CD14-positive monocyte (primary cell): ENCODE data around the gene JOSD2. TPM values are rescaled to one million over a fixed set of nuclear protein-coding genes. Genes with fewer than 3 reads are reported as not detected.

Experiments
- DNase-seq, 3 donors: peaks; one replicate each; pipeline ENCODE4 v3.0.0-alpha.2; 2011 to 2022
- H2AFZ ChIP-seq: 2 replicates; pipeline ENCODE4 v1.6.0; 2012; ENCODE audit warnings: mild to moderate bottlenecking, low read depth, low read length, inconsistent platforms; ENCODE audit not compliant: insufficient read depth, poor library complexity, severe bottlenecking
- H3K27ac ChIP-seq, 2 donors: 1 replicate in 1 of 2; 2 replicates in 1 of 2; pipeline ENCODE4 v1.5.1; 2012 to 2013; ENCODE audit warnings: low read length in 2 of 2, control low read depth in 1 of 2, inconsistent platforms in 1 of 2, low read depth in 1 of 2, mild to moderate bottlenecking in 1 of 2
- H3K27me3 ChIP-seq, 2 donors: one replicate each; pipeline versions ENCODE4 v1.6.0 to v1.6.1; 2011 to 2013; ENCODE audit warnings: low read length in 2 of 2; ENCODE audit not compliant: control insufficient read depth in 2 of 2, insufficient read depth in 2 of 2
- H3K36me3 ChIP-seq, 2 donors: replicated peaks in 1 of 2; 1 replicate in 1 of 2; 2 replicates in 1 of 2; pipeline versions ENCODE4 v1.5.1 to v1.6.1; 2012 to 2013; ENCODE audit warnings: low read length in 2 of 2, control low read depth in 1 of 2, inconsistent platforms in 1 of 2, mild to moderate bottlenecking in 1 of 2; ENCODE audit not compliant: insufficient read depth in 2 of 2, control insufficient read depth in 1 of 2
- H3K4me1 ChIP-seq, 2 donors: 1 replicate in 1 of 2; 2 replicates in 1 of 2; pipeline versions ENCODE4 v1.5.1 to v1.6.1; 2012 to 2013; ENCODE audit warnings: low read length in 2 of 2, control low read depth in 1 of 2, inconsistent platforms in 1 of 2, mild to moderate bottlenecking in 1 of 2, moderate library complexity in 1 of 2; ENCODE audit not compliant: insufficient read depth in 2 of 2, control insufficient read depth in 1 of 2
- H3K4me2 ChIP-seq: replicated peaks from 2 replicates; pipeline ENCODE3; 2012; ENCODE audit warnings: low read length, moderate library complexity, mild to moderate bottlenecking; ENCODE audit not compliant: poor library complexity, severe bottlenecking; ENCODE audit errors: extremely low read depth
- H3K4me3 ChIP-seq, 3 experiments: fragments of 200-600 bp in 1 of 3; sonication (generic) in 1 of 3; replicated peaks in 1 of 3; 1 replicate in 2 of 3; 2 replicates in 1 of 3; pipeline ENCODE4 v1.5.1; 2011 to 2013; ENCODE audit warnings: low read length in 3 of 3, mild to moderate bottlenecking in 3 of 3, control low read depth in 2 of 3, low read depth in 2 of 3, inconsistent platforms in 1 of 3, moderate library complexity in 1 of 3
- H3K79me2 ChIP-seq: 2 replicates; pipeline ENCODE4 v1.6.0; 2012; ENCODE audit warnings: mild to moderate bottlenecking, control low read depth, inconsistent platforms, low read length, moderate library complexity; ENCODE audit not compliant: insufficient read depth
- H3K9ac ChIP-seq: 2 replicates; pipeline ENCODE4 v1.6.0; 2017; ENCODE audit warnings: low read length, mild to moderate bottlenecking; ENCODE audit not compliant: insufficient read depth, poor library complexity, severe bottlenecking
- H3K9me3 ChIP-seq, 2 donors: replicated peaks in 1 of 2; 1 replicate in 1 of 2; 2 replicates in 1 of 2; pipeline versions ENCODE4 v1.5.1 to v1.6.1; 2012 to 2013; ENCODE audit warnings: low read length in 2 of 2, control low read depth in 1 of 2; ENCODE audit not compliant: control insufficient read depth in 1 of 2, insufficient read depth in 1 of 2
- H4K20me1 ChIP-seq: 2 replicates; pipeline ENCODE4 v1.6.0; 2012; ENCODE audit warnings: mild to moderate bottlenecking, low read length, control low read depth, moderate library complexity; ENCODE audit not compliant: insufficient read depth
- H3K27ac Mint-ChIP-seq, 7 donors: one replicate each; pipeline ENCODE4 v1.8.0; 2020; ENCODE audit warnings: mild to moderate bottlenecking in 7 of 7, mixed read lengths in 7 of 7, moderate library complexity in 6 of 7, inconsistent platforms in 2 of 7
- H3K27me3 Mint-ChIP-seq, 3 donors: one replicate each; pipeline ENCODE4 v1.8.0; 2021 to 2022; ENCODE audit warnings: low read depth in 3 of 3, mild to moderate bottlenecking in 3 of 3, mixed read lengths in 3 of 3, moderate library complexity in 3 of 3, inconsistent platforms in 1 of 3
- H3K36me3 Mint-ChIP-seq, 2 donors: one replicate each; pipeline ENCODE4 v1.8.0; 2020; ENCODE audit warnings: mixed read lengths in 2 of 2, inconsistent platforms in 1 of 2, mild to moderate bottlenecking in 1 of 2
- H3K4me1 Mint-ChIP-seq: one replicate; pipeline ENCODE4 v1.8.0; 2020; ENCODE audit warnings: mild to moderate bottlenecking, mixed read lengths
- H3K4me3 Mint-ChIP-seq, 2 donors: one replicate each; pipeline ENCODE4 v1.8.0; 2020; ENCODE audit warnings: mild to moderate bottlenecking in 2 of 2, mixed read lengths in 2 of 2, moderate library complexity in 1 of 2
- H3K9me3 Mint-ChIP-seq, 7 donors: one replicate each; pipeline ENCODE4 v1.8.0; 2020 to 2022; ENCODE audit warnings: mixed read lengths in 7 of 7, mild to moderate bottlenecking in 6 of 7, moderate library complexity in 6 of 7, inconsistent platforms in 2 of 7
- WGBS: methylation state at CpG from one replicate; pipeline ENCODE4 v1.1.5; 2013; ENCODE audit warnings: missing lambda C conversion rate; ENCODE audit not compliant: insufficient coverage; 5-methylcytosine and 5-hydroxymethylcytosine counted together
- intact Hi-C, 2 donors: fragments of 100-400 bp; cut with micrococcal nuclease; formaldehyde crosslinking; loops; one replicate each; pipeline versions ENCODE4 v1.15.0 to v1.15.1; 2023
- polyA plus RNA-seq, 3 donors: library from polyadenylated mRNA; depleted of rRNA in 1 of 3; unstranded in 2 of 3; stranded (reverse) in 1 of 3; fragments of 300-500 nt in 2 of 3; fragments of >200 nt in 1 of 3; fragmentation: Illumina TruSeq in 2 of 3; gene quantifications; 1 replicate in 2 of 3; 2 replicates in 1 of 3; pipeline ENCODE4 v1.2.3, GENCODE V29; 2012 to 2021
- TF ChIP-seq, protein P1 (sequence below): fragments of 200-600 bp; IDR thresholded peaks from one replicate; pipeline ENCODE4 v1.8.0; 2022; ENCODE audit warnings: antibody characterized with exemption, mild to moderate bottlenecking

The JOSD2 gene
- polyA plus RNA-seq, 3 donors: 33.0 to 43.0 (median 37.2) TPM

DNA sequence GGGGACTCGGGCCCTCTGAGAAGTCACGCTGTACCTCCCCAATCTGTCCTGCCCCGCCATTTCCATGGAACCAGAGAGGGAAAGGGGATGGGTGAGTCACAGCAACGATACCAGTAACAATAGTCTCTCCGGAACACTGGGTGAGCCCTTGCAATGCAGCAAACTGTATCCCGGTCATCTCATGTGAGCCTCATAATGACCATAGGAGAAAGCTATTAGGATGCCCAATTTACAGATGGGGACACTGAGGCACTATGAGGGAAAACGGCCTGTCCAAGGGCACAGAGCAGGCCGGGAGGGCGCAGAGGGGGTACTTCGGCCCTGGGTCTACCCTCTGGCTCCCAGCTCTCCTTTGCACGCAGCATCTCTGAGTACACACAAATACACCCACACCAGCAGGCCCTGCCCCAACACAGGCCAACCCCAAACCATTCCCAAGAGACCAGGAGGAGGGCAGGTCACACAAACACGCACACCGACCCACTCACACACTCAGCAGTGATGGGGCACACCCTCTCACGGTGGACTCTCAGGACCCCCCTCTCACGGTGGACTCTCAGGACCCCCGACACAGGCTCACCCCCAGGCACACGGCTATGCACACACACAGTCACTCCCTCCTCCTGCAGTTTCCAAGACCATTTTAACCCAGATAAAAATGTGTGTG is 39.1 kb upstream of the JOSD2 start:
- peak overlapping the region in 1 of 2 donors; percentile 14 for H3K4me3 Mint-ChIP-seq
- no peaks in the 10 kb centered on the region for H3K9me3 ChIP-seq
- no peak overlapping the region for H3K27ac ChIP-seq
- WGBS: 77% methylated on average over 8 of the region's 17 CpGs
- no peaks in the 10 kb centered on the region for H3K4me1 ChIP-seq
- H3K4me3 ChIP-seq: no peak overlapping the region
- H3K79me2 ChIP-seq: no peaks in the 10 kb centered on the region
- H3K27me3 Mint-ChIP-seq: peaks cover 30 to 42% (median 39%) of the 10 kb centered on the region in 3 donors
- intact Hi-C loops: no loop called here
- H3K27me3 ChIP-seq: peaks cover 0 to 32% of the 10 kb centered on the region in 2 donors
- H3K4me2 ChIP-seq: no peak overlapping the region
- H3K36me3 ChIP-seq: no peaks in the 10 kb centered on the region
- DNase-seq: no peak
- H3K9me3 Mint-ChIP-seq: peaks cover 0 to 7% (median 0%) of the 10 kb centered on the region in 7 donors
- H3K9ac ChIP-seq: no peak overlapping the region
- no peaks in the 10 kb centered on the region for H4K20me1 ChIP-seq
- TF ChIP-seq, protein P1, sequence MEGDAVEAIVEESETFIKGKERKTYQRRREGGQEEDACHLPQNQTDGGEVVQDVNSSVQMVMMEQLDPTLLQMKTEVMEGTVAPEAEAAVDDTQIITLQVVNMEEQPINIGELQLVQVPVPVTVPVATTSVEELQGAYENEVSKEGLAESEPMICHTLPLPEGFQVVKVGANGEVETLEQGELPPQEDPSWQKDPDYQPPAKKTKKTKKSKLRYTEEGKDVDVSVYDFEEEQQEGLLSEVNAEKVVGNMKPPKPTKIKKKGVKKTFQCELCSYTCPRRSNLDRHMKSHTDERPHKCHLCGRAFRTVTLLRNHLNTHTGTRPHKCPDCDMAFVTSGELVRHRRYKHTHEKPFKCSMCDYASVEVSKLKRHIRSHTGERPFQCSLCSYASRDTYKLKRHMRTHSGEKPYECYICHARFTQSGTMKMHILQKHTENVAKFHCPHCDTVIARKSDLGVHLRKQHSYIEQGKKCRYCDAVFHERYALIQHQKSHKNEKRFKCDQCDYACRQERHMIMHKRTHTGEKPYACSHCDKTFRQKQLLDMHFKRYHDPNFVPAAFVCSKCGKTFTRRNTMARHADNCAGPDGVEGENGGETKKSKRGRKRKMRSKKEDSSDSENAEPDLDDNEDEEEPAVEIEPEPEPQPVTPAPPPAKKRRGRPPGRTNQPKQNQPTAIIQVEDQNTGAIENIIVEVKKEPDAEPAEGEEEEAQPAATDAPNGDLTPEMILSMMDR: no peak
- no peak overlapping the region for H2AFZ ChIP-seq
- H3K4me1 Mint-ChIP-seq: no peaks in the 10 kb centered on the region
- no peaks in the 10 kb centered on the region for H3K36me3 Mint-ChIP-seq
- H3K27ac Mint-ChIP-seq: no peak overlapping the region

DNA sequence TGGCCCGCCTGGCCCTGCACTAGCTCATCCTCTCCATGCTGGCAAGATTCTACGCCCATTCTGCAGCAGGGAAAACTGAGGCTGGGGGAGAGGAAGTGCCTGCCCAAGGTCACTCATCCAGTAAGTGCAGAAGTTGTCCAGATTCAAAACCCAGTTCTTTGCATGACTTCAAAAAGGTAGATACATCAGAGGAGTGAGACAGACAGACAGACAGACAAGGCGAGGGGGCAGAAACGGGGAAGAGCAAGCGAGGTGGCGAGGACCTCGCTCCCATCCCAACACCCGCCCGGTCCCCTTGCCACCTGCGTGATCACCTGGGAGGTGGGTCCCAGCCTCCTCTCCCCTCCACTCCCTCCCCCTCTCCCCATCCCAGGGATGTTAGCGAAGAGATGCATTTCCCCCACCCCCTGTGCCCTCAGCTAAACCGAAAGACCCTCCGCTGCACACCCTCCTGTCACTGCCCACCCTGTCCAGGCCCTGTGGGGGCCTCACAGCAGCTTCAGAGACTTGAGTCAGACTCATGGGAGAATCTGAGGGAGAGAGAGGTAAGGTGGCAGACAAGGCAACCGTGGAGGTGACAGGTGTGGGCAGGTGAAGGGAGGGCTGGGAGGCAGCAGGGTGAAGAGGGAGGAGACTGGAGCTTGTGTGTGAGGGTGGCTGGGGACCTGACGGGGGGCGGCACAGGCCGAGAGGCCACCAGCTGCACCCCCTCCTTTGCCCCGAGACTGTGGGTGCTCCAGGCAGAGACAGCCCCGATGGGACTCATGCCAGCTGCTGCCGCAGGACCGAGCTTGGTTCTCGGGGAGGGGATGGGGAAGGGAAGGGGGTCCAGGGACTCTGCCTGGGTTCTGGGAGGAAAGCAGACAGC is 38.3 kb upstream of the JOSD2 start:
- no peaks in the 10 kb centered on the region for H3K36me3 Mint-ChIP-seq
- H3K79me2 ChIP-seq: no peaks in the 10 kb centered on the region
- TF ChIP-seq, protein P1: no peak
- H3K27me3 Mint-ChIP-seq: peaks cover 30 to 38% (median 38%) of the 10 kb centered on the region in 3 donors
- H3K4me3 Mint-ChIP-seq: no peak overlapping the region
- DNase-seq: no peak
- H3K27ac ChIP-seq: no peak overlapping the region
- peaks cover 0 to 27% of the 10 kb centered on the region in 2 donors for H3K27me3 ChIP-seq
- H3K9me3 Mint-ChIP-seq: peaks cover 0 to 7% (median 0%) of the 10 kb centered on the region in 7 donors
- no peak overlapping the region for H3K9ac ChIP-seq
- no peak overlapping the region for H3K4me3 ChIP-seq
- intact Hi-C loops: no loop called here
- H3K9me3 ChIP-seq: no peaks in the 10 kb centered on the region
- H3K4me1 Mint-ChIP-seq: no peaks in the 10 kb centered on the region
- WGBS: 77% methylated on average over 15 of the region's 22 CpGs
- H3K27ac Mint-ChIP-seq: no peak overlapping the region
- no peaks in the 10 kb centered on the region for H3K36me3 ChIP-seq
- no peak overlapping the region for H2AFZ ChIP-seq
- H4K20me1 ChIP-seq: no peaks in the 10 kb centered on the region
- H3K4me1 ChIP-seq: no peaks in the 10 kb centered on the region
- no peak overlapping the region for H3K4me2 ChIP-seq
